Activated naive CD4-positive, alpha-beta T cell treated with Interleukin-2 at 50 U/mL for 16 hours (primary cell): ENCODE measurements around the gene ZCCHC10.
"Not testable (repeated sequence)": the region's sequence is repeated elsewhere in the genome, so short reads cannot be mapped to it uniquely, and the experiment has no call there.

ENCODE experiments used
- DNase-seq: peaks from one replicate; pipeline ENCODE4 v3.0.0-alpha.2; 2020

ZCCHC10 gene

GRCh38 chr5:133025804-133026663, at the start of gene ZCCHC10:
Gene ZCCHC10, minus strand, starts transcription at chr5:133026549. Its CDS starts 12 bp downstream, at chr5:133026537.
- DNase-seq = peak; percentile 93

GRCh38 chr5:133075572-133076536, 49.5 kb upstream of the ZCCHC10 start:
- DNase-seq = no peak

- no peak for DNase-seq
These were observed 45.7 kb upstream of the ZCCHC10 start for GRCh38 chr5:133072021-133072420.

GRCh38 chr5:133066045-133066444, 39.7 kb upstream of the ZCCHC10 start:
- DNase-seq = no peak

GRCh38 chr5:133065471-133065870, 39.1 kb upstream of the ZCCHC10 start:
- DNase-seq = no peak

- DNase-seq = no peak
These were observed 37.6 kb upstream of the ZCCHC10 start for GRCh38 chr5:133063965-133064364.

- DNase-seq = no peak
These were observed 35.9 kb upstream of the ZCCHC10 start for GRCh38 chr5:133062276-133062675.

GRCh38 chr5:133059621-133060020, 33.3 kb upstream of the ZCCHC10 start:
- no peak for DNase-seq

- DNase-seq = no peak
These were observed 30.5 kb upstream of the ZCCHC10 start for GRCh38 chr5:133056891-133057290.

- no peak for DNase-seq
These were observed 28.5 kb upstream of the ZCCHC10 start for GRCh38 chr5:133054697-133055471.

- no peak for DNase-seq
These were observed 27.1 kb upstream of the ZCCHC10 start for GRCh38 chr5:133053448-133053847.

- DNase-seq = peak; percentile 64
These were observed 26.2 kb upstream of the ZCCHC10 start for GRCh38 chr5:133052317-133053175.

- DNase-seq = peak; percentile 97
These were observed 25.4 kb upstream of the ZCCHC10 start, which contains the start of gene HSPA4 for GRCh38 chr5:133051542-133052316. Gene HSPA4, plus strand, starts transcription at chr5:133052013. Its CDS starts 238 bp downstream, at chr5:133052251.

GRCh38 chr5:133051061-133051541, 24.8 kb upstream of the ZCCHC10 start:
- no peak for DNase-seq

- DNase-seq = no peak
These were observed 24.2 kb upstream of the ZCCHC10 start for GRCh38 chr5:133050521-133050920.

GRCh38 chr5:133049726-133050048, 23.3 kb upstream of the ZCCHC10 start:
- no peak for DNase-seq

GRCh38 chr5:133048993-133049725, 22.8 kb upstream of the ZCCHC10 start:
- no peak for DNase-seq

- DNase-seq = no peak
These were observed 21.1 kb upstream of the ZCCHC10 start for GRCh38 chr5:133047404-133047803.

- not testable (repeated sequence) for DNase-seq
These were observed 20.2 kb upstream of the ZCCHC10 start for GRCh38 chr5:133046560-133046959.

GRCh38 chr5:133041910-133042309, 15.6 kb upstream of the ZCCHC10 start:
- DNase-seq = no peak
